ENCODE results near the gene MPC1L.
"Not testable (repeated sequence)": the region's sequence is repeated elsewhere in the genome, so short reads cannot be mapped to it uniquely, and the experiment has no call there.

Gene MPC1L

DNA sequence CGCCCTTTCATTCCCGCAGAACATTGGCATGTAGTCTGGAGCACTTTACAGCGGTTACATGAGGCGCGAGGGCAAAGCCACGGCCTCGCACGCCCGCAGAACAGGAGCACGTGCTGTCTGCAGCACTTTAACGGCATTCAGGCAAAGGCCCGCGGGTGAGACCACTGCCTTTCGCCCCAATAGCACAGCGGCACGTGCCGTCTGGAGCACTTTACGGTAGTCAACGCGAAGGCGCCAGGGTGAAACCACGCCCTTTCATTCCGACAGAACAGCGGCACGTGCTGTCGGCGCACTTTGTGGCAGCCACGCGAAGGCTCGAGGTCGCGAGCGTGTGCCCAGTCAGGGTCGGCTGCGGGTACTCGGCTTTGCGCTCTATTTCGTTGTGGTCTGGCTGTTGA lies at the start of gene MPC1L:
Gene MPC1L, plus strand, starts transcription at position 290 of the 398 bp plus-strand sequence. CDS start 138 bp downstream, outside the sequence.
- DNase-seq: no peak

DNA sequence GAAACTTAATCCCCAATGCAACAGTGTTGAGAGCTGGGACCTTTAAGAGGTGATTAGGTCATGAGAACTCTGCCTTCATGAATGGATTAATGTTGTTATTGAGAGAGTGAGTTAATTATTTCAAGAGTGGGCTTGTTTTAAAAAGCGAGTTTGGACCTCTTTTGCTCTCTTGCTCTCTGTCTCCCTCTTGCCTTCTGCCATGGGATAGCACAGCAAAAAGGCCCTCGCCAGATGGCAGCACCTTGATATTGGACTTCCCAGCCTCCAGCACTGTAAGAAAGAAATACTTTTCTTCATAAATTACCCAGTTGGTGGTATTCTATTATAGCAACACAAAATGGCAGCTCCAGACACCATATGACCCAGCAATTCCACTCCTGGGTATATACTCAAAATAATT lies 49.5 kb upstream of the MPC1L start:
- no peak for DNase-seq

DNA sequence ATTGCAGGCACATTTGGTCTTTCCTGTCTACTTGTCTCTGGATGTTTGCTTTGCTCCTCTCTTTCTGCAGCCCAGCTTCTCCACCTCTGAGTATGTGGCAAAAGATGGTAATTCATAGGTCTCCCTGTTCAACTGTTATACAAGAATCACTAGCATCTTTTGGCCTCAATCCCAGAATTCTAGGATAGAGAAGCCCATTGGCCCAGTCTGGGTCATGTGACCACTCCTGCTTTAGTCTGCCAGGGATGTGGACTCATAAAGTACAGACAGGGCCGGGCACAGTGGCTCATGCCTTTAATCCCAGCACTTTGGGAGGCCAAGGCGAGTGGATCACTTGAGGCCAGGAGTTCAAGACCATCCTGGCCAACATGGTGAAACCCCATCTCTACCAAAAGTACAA lies 47.8 kb upstream of the MPC1L start:
- DNase-seq: not testable (repeated sequence)

DNA sequence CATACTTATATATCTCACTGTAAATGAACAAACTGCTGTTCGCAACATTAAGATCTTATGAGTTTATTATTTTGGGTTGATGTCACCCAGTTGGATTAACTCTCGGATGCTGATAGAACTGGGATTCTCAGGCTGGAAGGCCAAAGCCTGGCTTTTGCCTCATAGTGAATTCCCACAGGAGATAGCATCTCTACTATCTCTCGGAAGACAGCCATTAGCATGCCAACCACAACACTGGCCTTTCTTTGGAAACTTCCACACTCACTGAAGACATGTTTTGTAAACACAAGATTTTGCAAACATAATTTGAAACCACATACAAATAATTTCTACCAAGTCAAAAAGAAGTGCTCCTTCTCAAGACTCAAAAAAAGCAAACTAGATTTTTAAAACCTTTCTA lies 46.9 kb upstream of the MPC1L start:
- DNase-seq: no peak

DNA sequence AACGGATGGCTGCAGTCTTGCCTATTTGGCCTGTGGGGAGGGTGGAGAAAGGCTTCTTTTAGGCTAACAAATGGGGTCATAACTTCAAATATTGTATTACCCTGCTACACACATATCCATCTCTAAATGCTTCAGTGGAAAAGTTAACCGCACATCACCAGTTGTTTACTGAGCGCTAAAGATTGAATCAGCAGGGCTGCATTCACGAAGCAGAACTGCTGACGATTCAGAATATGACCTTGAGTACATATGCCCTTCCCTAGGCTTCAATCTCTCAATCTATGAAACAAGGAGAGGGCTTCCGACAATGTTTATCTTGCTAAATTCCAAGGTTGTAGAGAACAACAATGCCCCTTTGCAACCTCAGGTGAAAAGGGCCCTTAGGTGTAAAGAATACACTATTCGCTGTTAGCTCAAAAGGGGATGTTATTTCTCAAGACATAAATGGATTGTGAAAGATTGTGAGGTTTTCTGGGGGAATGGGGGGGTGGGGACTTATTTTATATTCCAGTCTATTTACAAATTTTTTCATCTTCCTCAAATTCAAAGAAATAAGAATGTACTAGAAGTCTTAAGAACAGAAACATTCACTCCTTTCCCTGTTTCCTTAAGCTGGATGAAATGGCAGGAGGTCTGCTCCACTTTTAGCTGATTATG lies 45.1 kb upstream of the MPC1L start:
- no peak for DNase-seq

DNA sequence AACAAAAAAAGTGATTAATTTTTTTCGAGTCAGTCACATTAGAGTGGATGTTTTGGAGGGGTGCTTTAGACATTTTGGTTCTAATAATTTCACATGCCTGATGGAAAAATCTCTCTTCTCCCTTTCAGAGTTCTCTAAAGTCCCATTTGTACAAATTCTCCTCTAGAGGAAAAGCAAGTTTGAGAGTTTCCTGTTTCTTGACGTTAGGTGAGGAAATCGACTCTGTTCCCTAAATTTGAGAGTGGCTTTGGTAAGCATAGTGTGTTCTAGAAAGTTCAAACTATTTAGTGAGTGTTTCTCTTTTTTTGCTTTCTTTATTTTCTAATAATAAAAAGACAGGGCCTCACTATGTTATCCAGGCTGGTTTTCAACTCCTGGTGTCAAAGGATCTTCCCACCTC lies 44.1 kb upstream of the MPC1L start:
- DNase-seq: no peak

DNA sequence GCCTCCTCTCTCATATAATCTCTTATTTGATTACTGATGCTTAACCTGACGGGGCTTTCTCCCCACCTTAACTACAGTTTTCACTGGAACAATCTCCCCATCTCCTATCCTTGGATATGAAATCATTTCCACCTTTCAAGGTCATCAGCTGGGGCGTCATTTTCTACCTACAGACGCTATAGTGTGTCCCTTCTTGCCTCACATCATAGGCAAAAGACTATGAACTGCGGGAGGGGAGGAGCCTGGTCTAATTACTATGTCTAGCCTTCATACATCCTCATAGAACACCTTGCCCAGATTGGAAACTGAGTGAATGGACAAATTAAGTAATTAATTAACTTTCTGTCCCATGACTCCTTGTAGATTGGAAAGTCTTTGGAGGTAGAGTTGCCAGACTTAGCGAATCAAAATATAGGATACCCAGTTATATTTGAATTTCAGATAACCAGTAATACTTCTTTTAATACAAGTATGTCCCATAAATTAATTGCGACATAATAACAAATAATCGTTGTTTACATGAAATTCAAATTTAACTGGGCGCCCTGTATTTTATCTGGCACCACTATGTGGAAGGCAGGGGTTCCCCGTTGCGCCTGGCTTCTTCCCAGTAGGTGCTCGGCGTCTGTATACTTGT lies 43.2 kb upstream of the MPC1L start:
- DNase-seq: no peak

DNA sequence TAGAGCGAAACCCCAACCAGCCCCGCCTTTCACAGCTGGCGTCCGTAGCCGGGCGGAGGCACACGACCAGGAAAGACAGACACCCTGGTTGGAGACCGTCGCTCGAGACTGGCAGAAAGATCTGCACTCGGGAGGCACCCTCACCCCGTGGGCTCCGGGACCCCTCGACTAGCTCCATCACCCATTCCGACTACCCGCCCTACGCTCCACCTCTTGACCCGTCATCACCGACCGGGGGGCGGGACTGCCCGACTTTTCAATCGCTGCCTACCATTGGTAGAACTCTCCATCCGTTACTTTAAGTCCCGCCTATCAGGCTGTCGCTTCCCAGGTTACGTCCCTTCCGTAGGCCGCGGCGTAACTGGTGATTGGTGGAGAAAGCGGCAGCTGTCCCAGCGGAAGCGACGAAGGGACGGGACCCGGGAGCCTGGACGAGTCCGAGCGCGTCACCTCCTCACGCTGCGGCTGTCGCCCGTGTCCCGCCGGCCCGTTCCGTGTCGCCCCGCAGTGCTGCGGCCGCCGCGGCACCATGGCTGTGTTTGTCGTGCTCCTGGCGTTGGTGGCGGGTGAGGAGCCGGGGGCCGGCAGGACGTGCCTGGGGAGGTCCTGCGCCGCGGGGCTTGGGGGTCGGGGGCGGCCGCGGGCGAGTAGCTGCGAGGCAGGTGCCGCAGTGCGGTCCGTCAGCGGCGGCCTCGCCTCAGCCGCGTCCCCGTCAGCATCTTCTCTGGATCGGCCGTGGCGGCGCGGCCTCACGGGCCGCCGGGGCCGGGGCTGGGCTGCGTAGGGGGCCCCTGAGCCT lies 42.5 kb upstream of the MPC1L start, which contains the start of gene ATP6AP2:
Gene ATP6AP2, plus strand, starts transcription at position 434 of the 799 bp plus-strand sequence. Its CDS starts 96 bp downstream, at position 530.
- DNase-seq: peak; percentile 79

DNA sequence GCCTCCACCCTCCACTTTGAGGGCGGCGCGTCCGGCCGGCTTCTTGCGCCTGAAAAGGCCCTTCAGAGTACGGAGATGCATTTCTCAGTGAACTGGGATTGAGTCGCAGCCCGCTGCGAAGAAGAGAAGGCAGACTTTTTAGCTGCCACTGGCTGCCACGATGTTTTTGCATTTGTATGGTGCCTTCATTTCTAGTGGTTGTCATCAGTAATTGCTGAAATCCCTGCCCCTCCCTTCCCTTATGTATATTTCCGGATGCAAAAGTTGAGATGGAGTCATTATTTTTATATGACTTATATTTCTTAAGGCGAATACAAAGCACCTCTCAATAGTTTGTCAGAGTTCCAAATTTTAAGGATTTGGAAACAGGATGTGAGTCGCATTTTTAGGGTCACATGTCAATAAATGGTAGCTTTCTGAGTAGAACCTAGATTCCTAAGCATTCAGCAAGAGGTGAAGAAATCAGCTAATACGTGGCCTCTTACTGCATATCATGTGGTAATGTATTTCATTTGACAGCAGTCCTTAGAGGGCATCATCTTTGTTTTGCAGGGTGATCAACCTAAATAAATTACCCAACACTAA lies 41.8 kb upstream of the MPC1L start:
- DNase-seq: no peak

DNA sequence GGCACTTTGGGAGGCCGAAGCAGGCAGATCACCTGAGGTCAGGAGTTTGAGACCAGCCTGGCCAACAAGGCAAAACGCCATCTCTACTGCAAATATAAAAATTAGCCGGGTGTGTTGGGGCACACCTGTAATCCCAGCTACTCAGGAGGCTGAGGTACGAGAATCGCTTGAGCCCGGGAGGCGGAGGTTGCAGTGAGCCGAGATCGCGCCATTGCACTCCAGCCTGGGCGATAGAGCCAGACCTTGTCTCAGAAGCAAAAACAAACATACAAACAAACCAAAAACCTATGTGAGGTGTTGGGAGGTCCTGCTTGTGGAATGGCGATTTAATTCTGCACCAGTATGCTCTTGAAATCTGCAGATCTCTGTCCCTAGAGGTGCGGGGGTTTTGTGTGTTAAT lies 41.0 kb upstream of the MPC1L start:
- DNase-seq: not testable (repeated sequence)

DNA sequence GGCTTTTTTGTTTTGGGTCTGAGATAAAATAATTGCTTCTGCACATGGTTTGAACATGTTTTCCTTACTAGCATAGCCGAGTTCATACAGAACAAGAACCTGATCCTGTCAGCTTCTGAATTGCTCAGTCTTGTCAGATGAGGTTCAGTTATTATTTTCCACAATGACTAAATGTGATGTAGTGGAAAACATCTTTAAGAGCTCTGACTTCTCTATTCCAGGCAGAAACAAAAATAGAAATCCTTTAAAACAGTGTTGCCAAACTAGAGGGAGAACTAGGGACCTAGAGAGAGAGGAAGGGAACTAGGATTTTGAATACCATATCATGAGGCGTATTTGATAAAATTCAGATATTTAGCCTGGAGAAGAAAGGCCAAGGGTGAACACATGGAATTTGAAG lies 40.4 kb upstream of the MPC1L start:
- no peak for DNase-seq

DNA sequence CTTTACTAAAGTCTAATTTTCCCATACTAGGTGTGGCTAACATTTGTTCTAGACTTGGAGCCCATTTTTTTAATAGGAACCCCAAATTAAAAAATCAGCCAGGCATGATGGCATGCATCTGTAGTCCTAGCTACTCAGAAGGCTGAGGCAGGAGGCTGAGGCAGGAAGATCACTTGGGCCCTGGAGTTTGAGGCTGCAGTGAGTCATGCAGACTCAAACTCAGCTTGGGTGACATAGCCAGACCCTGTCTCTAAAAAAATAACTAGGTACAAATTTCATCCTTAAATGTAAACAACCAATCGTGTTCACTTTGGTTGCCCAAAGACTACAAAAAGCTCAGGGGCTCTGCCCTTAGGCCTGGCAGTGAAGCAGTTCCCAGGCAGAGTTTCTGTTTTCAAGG lies 35.6 kb upstream of the MPC1L start:
- not testable (repeated sequence) for DNase-seq

DNA sequence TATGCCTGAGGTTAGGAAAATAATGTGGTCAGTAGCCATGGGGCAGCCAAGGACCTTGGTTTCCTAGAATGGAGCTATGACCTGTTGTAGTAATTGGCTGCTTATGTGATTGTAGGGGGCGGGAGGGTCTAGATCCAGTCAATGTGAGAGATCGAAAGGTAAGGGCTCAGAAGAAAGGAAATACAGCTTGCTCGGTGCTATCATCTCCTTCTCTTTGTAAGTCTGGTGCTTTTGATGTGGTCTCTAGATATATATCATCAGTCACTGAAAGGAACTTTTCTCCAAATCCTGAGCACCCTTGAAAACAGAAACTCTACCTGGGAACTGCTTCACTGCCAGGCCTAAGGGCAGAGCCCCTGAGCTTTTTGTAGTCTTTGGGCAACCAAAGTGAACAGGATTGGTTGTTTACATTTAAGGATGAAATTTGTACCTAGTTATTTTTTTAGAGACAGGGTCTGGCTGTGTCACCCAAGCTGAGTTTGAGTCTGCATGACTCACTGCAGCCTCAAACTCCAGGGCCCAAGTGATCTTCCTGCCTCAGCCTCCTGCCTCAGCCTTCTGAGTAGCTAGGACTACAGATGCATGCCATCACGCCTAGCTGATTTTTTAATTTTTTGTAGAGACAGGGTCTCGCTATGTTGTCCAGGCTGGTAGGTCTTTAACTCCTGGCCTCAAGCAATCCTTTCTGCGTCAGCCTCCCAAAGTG lies 33.5 kb upstream of the MPC1L start:
- not testable (repeated sequence) for DNase-seq

DNA sequence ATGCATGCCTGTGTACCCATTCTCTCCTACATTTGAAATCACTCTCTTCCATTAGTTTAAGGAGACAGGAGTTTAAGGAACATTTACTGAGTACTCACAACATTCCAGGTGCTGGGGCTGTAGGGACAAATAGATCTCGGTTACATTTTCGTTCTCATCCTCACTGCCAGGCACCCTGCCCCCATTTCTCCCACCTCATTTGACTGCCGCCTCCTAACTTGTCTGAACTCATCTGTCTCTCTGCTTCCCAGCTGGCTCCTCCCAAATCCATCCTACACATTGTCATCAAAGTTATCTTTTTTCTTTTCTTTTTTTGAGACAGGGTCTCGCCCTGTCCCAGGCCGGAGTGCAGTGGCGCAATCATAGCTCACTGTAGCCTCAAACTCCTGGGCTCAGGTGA lies 19.8 kb upstream of the MPC1L start:
- no peak for DNase-seq

DNA sequence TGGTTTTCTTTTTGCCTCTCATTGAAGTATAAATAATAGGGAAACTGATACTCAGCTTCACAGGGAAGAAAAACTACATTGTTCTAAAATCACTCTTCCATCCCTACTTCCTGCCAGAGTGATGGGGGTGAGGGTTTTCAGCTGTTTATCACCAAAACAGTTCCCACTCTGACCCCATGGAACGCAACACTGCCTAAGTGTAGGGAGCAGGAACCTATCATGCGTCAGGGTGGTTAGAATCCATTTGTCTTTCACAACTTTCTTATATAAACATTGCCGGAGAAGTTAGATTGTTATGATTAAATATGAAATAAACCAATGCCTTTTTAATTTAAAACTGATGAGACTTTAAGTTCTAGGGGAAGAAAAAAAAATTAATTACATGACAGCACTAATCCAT lies 15.8 kb upstream of the MPC1L start:
- DNase-seq: no peak

DNA sequence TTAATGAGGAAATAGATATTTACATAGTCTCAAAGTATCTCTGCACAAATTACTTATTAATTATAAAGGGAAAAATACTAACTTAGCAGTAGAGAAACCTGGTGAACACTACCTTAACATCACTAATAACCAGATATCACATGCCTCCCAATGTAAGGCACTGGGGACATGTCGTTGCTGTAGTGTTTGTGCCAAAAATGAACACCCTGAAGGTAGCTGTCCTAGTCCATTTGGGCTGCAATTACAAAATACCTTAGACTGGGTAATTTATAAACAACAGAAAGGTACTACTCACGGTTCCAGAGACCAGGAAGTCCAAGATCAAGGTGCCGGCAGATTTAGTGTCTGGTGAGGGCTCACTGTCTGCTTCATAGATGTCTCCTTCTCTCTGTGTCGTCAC lies 10.7 kb upstream of the MPC1L start:
- DNase-seq: no peak

DNA sequence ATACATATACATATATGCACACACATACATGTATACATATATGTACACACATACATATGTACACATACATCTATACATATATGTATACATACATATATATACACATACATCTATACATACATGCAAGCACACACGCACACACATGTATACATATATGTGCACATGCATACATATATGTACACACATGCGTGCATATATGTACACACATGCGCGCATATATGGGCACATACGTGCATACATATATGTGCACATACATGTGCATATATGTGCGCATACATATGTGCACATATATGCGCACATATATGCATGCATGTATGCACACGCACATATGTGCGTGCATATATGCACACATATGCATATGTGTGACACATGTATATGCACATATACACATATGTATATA lies 7.3 kb upstream of the MPC1L start:
- no peak for DNase-seq

DNA sequence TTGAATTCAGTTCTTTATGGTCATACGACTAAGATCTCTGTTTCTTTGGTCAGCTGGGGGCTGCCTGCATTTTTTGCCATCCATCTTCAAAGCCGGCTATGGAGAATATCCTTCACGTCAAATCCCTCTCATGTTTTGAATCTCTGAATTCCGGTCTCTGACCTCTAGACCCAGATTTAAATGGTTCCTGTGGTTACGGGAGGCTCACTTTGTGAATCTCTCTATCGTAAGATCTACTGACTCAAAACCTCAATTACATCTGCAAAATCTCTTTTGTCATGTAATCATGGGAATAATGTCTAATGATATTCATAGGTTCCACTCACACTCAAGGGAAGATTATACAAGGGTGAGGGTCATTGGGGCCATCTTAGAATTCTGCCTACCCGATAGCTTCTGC lies 5.7 kb upstream of the MPC1L start:
- no peak for DNase-seq

DNA sequence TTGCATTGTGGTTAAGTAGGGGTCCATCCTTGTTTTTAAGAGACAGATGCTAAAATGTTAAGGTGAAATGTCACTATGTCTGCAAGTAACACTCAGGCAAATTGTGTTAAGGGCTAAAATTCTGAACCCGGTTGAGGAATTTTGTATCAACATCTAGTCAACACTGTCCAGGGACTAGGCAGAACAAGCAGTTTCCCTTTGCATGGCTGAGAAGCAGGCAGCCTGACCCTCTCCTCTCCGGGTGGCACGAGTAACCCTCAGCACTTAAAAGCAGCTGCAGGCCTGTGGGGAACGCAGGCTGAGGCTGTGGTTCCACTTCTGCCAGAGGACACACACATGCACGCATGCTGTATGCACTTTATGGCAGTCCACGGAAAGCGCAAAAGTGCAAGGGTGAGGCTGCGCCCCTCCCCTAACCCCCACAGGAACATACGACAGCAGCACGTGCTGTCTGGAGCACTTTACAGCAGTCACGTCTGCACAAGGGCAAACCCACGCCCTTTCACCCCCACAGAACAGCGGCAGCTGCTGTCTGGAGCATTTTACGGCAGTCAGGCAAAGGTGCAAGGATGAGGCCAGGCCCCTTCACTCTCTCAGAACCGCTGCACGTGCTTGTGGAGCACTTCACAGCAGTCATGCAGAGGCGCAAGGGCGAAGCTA lies 619 bp upstream of the MPC1L start:
- DNase-seq: no peak

DNA sequence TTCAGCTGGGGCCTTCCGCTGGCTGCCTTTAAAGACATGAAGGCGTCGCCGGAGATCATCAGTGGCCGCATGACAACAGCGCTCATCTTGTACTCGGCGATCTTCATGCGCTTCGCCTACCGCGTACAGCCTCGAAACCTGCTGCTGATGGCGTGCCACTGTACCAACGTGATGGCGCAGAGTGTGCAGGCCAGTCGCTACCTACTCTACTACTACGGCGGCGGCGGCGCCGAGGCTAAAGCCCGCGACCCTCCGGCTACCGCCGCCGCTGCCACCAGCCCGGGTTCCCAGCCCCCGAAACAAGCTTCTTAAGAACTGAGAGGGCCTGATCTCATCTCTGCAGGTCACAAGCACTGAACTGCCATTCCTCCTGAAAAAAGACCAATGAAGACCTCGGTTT lies 437 bp downstream of the MPC1L start:
- DNase-seq: no peak

DNA sequence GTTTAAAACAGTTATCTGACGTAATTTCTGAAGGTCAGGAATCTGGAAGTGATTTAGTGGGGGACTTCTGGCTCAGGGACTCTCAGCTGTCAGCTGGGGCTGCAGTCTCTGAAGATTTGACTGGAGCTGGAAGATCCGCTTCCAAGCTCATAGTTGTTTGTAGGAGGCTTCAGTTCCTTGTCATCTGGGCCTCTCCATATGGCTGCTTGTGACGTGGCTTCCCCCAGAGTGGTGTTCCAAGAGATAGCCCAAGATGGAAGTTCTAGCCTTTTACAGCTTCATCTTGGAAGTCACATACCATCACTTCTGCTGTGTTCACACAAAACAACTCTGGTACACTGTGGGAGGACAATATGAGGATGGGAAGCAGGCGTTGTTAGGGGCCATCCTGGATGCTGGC lies 2.1 kb downstream of the MPC1L start:
- no peak for DNase-seq

DNA sequence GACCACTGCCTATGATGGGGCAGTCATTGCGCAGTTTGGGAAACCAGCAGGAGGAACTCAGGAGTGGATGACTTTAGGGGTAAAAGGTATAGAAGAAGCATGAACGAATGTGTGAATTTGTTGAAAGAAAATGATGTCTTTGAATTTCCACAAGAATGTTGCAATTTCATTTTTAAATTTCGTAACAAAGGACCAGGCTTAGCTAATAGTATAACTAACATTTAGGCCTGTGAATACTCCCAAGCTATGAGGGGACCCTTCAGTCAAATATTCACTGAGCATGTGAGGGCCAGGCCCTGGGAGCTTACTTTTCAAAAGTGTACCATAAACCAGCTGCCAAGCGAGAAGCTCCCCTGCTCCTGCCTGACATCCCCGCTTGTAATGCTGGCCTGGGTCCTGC lies 5.3 kb downstream of the MPC1L start:
- DNase-seq: no peak

Measured in activated CD4-positive, alpha-beta T cell treated with anti-CD3 and anti-CD28 coated beads for 1 hour (primary cell).